ENCODE results near the gene SCAPER.

SCAPER gene

GRCh38 chr15:76947454-76947853 lies 42.3 kb upstream of the SCAPER start:
- no peak overlapping the region for H2BK5ac ChIP-seq (ENCODE audit: low read length)
- no peak overlapping the region for H3K14ac ChIP-seq (ENCODE audit: low read length)
- no peak overlapping the region for H3K27ac ChIP-seq (replicated peaks; ENCODE audit: low read length)
- no peak overlapping the region for H3K4me3 ChIP-seq (ENCODE audit: low read length in 2 of 2)
- H4K8ac ChIP-seq (ENCODE audit: low read depth, low read length), result no peak overlapping the region
- no peaks in the 10 kb centered on the region for H3K27me3 ChIP-seq (ENCODE audit: control insufficient read depth in 3 of 3, insufficient read depth in 3 of 3, low read depth in 1 of 3, low read length in 3 of 3)
- H3K79me1 ChIP-seq (ENCODE audit: low read depth, low read length), result no peaks in the 10 kb centered on the region
- H3K18ac ChIP-seq (ENCODE audit: low read length), result no peak overlapping the region
- H3K9me3 ChIP-seq (replicated peaks in 1 of 2; ENCODE audit: control insufficient read depth in 2 of 2, insufficient read depth in 1 of 2, low read depth in 1 of 2, low read length in 2 of 2), result no peaks in the 10 kb centered on the region
- no peak overlapping the region for H3K9ac ChIP-seq (ENCODE audit: low read depth, low read length, poor library complexity)
- H2AFZ ChIP-seq (ENCODE audit: low read length), result no peak overlapping the region
- no peak overlapping the region for H4K91ac ChIP-seq (ENCODE audit: low read depth, low read length, poor library complexity)
- no peak overlapping the region for H2AK5ac ChIP-seq (ENCODE audit: low read depth, low read length)
- H3K36me3 ChIP-seq (replicated peaks in 1 of 2; ENCODE audit: control insufficient read depth in 2 of 2, insufficient read depth in 2 of 2, low read length in 2 of 2), result peaks cover 20 to 94% of the 10 kb centered on the region in 2 donors
- no CpG with 5 or more reads among the region's 3 CpGs for WGBS, 2 donors (ENCODE audit: extremely low coverage in 2 of 2, insufficient read length in 2 of 2, insufficient replicate concordance in 1 of 2)
- H3K23ac ChIP-seq (ENCODE audit: low read depth, low read length, poor library complexity), result no peak overlapping the region
- no peak overlapping the region for H3K4ac ChIP-seq (ENCODE audit: low read length)
- H3K4me2 ChIP-seq (ENCODE audit: insufficient read depth, low read length, poor library complexity, severe bottlenecking), result no peak overlapping the region
- H2BK12ac ChIP-seq (ENCODE audit: low read length), result no peak overlapping the region
- H2BK15ac ChIP-seq (ENCODE audit: low read length), result no peak overlapping the region
- no peaks in the 10 kb centered on the region for H3K4me1 ChIP-seq (ENCODE audit: control insufficient read depth in 2 of 2, insufficient read depth in 1 of 2, low read depth in 1 of 2, low read length in 2 of 2)
- DNase-seq (ENCODE audit: low spot score), result no peak
- no peak overlapping the region for H2BK120ac ChIP-seq (ENCODE audit: low read depth, low read length)

- Histone ChIP-seq H3K27me3 (ENCODE audit: control insufficient read depth in 3 of 3, insufficient read depth in 3 of 3, low read depth in 1 of 3, low read length in 3 of 3) (no peaks in the 10 kb centered on the region), H3K27ac (replicated peaks; ENCODE audit: low read length) (no peak overlapping the region), H2BK5ac (ENCODE audit: low read length) (no peak overlapping the region), H2BK120ac (ENCODE audit: low read depth, low read length) (no peak overlapping the region), H2AFZ (ENCODE audit: low read length) (no peak overlapping the region), H4K8ac (ENCODE audit: low read depth, low read length) (no peak overlapping the region), H3K9ac (ENCODE audit: low read depth, low read length, poor library complexity) (no peak overlapping the region), H3K36me3 (replicated peaks in 1 of 2; ENCODE audit: control insufficient read depth in 2 of 2, insufficient read depth in 2 of 2, low read length in 2 of 2) (peaks cover 16 to 97% of the 10 kb centered on the region in 2 donors), H3K79me1 (ENCODE audit: low read depth, low read length) (peaks cover 2% of the 10 kb centered on the region), H3K4me1 (ENCODE audit: control insufficient read depth in 2 of 2, insufficient read depth in 1 of 2, low read depth in 1 of 2, low read length in 2 of 2) (no peaks in the 10 kb centered on the region), H3K9me3 (replicated peaks in 1 of 2; ENCODE audit: control insufficient read depth in 2 of 2, insufficient read depth in 1 of 2, low read depth in 1 of 2, low read length in 2 of 2) (no peaks in the 10 kb centered on the region), H3K23ac (ENCODE audit: low read depth, low read length, poor library complexity) (no peak overlapping the region), H3K4me2 (ENCODE audit: insufficient read depth, low read length, poor library complexity, severe bottlenecking) (no peak overlapping the region), H2BK12ac (ENCODE audit: low read length) (no peak overlapping the region), H4K91ac (ENCODE audit: low read depth, low read length, poor library complexity) (no peak overlapping the region), H3K14ac (ENCODE audit: low read length) (no peak overlapping the region), H2AK5ac (ENCODE audit: low read depth, low read length) (no peak overlapping the region), H3K18ac (ENCODE audit: low read length) (no peak overlapping the region), H3K4ac (ENCODE audit: low read length) (no peak overlapping the region), H3K4me3 (ENCODE audit: low read length in 2 of 2) (no peak overlapping the region), H2BK15ac (ENCODE audit: low read length) (no peak overlapping the region)
- WGBS, 2 donors (ENCODE audit: extremely low coverage in 2 of 2, insufficient read length in 2 of 2, insufficient replicate concordance in 1 of 2), result no CpG with 5 or more reads among the region's 2 CpGs
- DNase-seq (ENCODE audit: low spot score), result no peak
Observed at GRCh38 chr15:76945494-76946093, 40.5 kb upstream of the SCAPER start.

- no peak overlapping the region for H3K4me3 ChIP-seq (ENCODE audit: low read length in 2 of 2)
- WGBS, 2 donors (ENCODE audit: extremely low coverage in 2 of 2, insufficient read length in 2 of 2, insufficient replicate concordance in 1 of 2), result no CpG with 5 or more reads among the region's 2 CpGs
Observed at GRCh38 chr15:76942331-76942730, 37.2 kb upstream of the SCAPER start.

GRCh38 chr15:76941636-76942035 lies 36.5 kb upstream of the SCAPER start:
- DNase-seq (ENCODE audit: low spot score), result no peak
- H3K4me1 ChIP-seq (ENCODE audit: control insufficient read depth in 2 of 2, insufficient read depth in 1 of 2, low read depth in 1 of 2, low read length in 2 of 2), result no peaks in the 10 kb centered on the region
- H3K9ac ChIP-seq (ENCODE audit: low read depth, low read length, poor library complexity), result no peak overlapping the region
- H3K4me2 ChIP-seq (ENCODE audit: insufficient read depth, low read length, poor library complexity, severe bottlenecking), result no peak overlapping the region
- no peak overlapping the region for H3K27ac ChIP-seq (replicated peaks; ENCODE audit: low read length)
- H3K79me1 ChIP-seq (ENCODE audit: low read depth, low read length), result peaks cover 2% of the 10 kb centered on the region
- no peaks in the 10 kb centered on the region for H3K27me3 ChIP-seq (ENCODE audit: control insufficient read depth in 3 of 3, insufficient read depth in 3 of 3, low read depth in 1 of 3, low read length in 3 of 3)
- no peak overlapping the region for H2AK5ac ChIP-seq (ENCODE audit: low read depth, low read length)
- no peak overlapping the region for H2AFZ ChIP-seq (ENCODE audit: low read length)
- H3K18ac ChIP-seq (ENCODE audit: low read length), result no peak overlapping the region
- no peak overlapping the region for H3K14ac ChIP-seq (ENCODE audit: low read length)
- H4K91ac ChIP-seq (ENCODE audit: low read depth, low read length, poor library complexity), result no peak overlapping the region
- no peak overlapping the region for H2BK12ac ChIP-seq (ENCODE audit: low read length)
- peaks cover 14 to 97% of the 10 kb centered on the region in 2 donors for H3K36me3 ChIP-seq (replicated peaks in 1 of 2; ENCODE audit: control insufficient read depth in 2 of 2, insufficient read depth in 2 of 2, low read length in 2 of 2)
- H3K9me3 ChIP-seq (replicated peaks in 1 of 2; ENCODE audit: control insufficient read depth in 2 of 2, insufficient read depth in 1 of 2, low read depth in 1 of 2, low read length in 2 of 2), result no peaks in the 10 kb centered on the region
- no peak overlapping the region for H2BK5ac ChIP-seq (ENCODE audit: low read length)
- H4K8ac ChIP-seq (ENCODE audit: low read depth, low read length), result no peak overlapping the region
- no peak overlapping the region for H3K4me3 ChIP-seq (ENCODE audit: low read length in 2 of 2)
- no peak overlapping the region for H2BK15ac ChIP-seq (ENCODE audit: low read length)
- H3K4ac ChIP-seq (ENCODE audit: low read length), result no peak overlapping the region
- no peak overlapping the region for H2BK120ac ChIP-seq (ENCODE audit: low read depth, low read length)
- WGBS, 2 donors (ENCODE audit: extremely low coverage in 2 of 2, insufficient read length in 2 of 2, insufficient replicate concordance in 1 of 2), result no CpG with 5 or more reads among the region's 2 CpGs
- H3K23ac ChIP-seq (ENCODE audit: low read depth, low read length, poor library complexity), result no peak overlapping the region

More at GRCh38 chr15:76942331-76942730, 37.2 kb upstream of the SCAPER start:
- Histone ChIP-seq H4K8ac (ENCODE audit: low read depth, low read length) (no peak overlapping the region), H2BK12ac (ENCODE audit: low read length) (no peak overlapping the region), H3K14ac (ENCODE audit: low read length) (no peak overlapping the region), H4K91ac (ENCODE audit: low read depth, low read length, poor library complexity) (no peak overlapping the region), H3K9me3 (replicated peaks in 1 of 2; ENCODE audit: control insufficient read depth in 2 of 2, insufficient read depth in 1 of 2, low read depth in 1 of 2, low read length in 2 of 2) (no peaks in the 10 kb centered on the region), H3K36me3 (replicated peaks in 1 of 2; ENCODE audit: control insufficient read depth in 2 of 2, insufficient read depth in 2 of 2, low read length in 2 of 2) (peaks cover 16 to 97% of the 10 kb centered on the region in 2 donors), H3K4ac (ENCODE audit: low read length) (no peak overlapping the region), H3K18ac (ENCODE audit: low read length) (no peak overlapping the region), H2BK120ac (ENCODE audit: low read depth, low read length) (no peak overlapping the region), H2AFZ (ENCODE audit: low read length) (no peak overlapping the region), H3K27ac (replicated peaks; ENCODE audit: low read length) (no peak overlapping the region), H3K79me1 (ENCODE audit: low read depth, low read length) (peaks cover 2% of the 10 kb centered on the region), H3K9ac (ENCODE audit: low read depth, low read length, poor library complexity) (no peak overlapping the region), H3K23ac (ENCODE audit: low read depth, low read length, poor library complexity) (no peak overlapping the region), H2BK5ac (ENCODE audit: low read length) (no peak overlapping the region), H3K27me3 (ENCODE audit: control insufficient read depth in 3 of 3, insufficient read depth in 3 of 3, low read depth in 1 of 3, low read length in 3 of 3) (no peaks in the 10 kb centered on the region), H2BK15ac (ENCODE audit: low read length) (no peak overlapping the region), H2AK5ac (ENCODE audit: low read depth, low read length) (no peak overlapping the region), H3K4me2 (ENCODE audit: insufficient read depth, low read length, poor library complexity, severe bottlenecking) (no peak overlapping the region), H3K4me1 (ENCODE audit: control insufficient read depth in 2 of 2, insufficient read depth in 1 of 2, low read depth in 1 of 2, low read length in 2 of 2) (no peaks in the 10 kb centered on the region)
- DNase-seq (ENCODE audit: low spot score), result no peak

Measured in neuronal stem cell (in vitro differentiated cells).